Dermis microvascular lymphatic vessel endothelial cell (primary cell): ENCODE data around the gene HIVEP2. TPM values are rescaled to one million over a fixed set of nuclear protein-coding genes. Genes with fewer than 3 reads are reported as not detected.

Experiments used
- DNase-seq, 2 donors: peaks; one replicate each; pipeline versions ENCODE4 v3.0.0 to v3.0.0-alpha.2; 2010; ENCODE audit warnings: low read depth in 2 of 2
- total RNA-seq: library from RNA; depleted of rRNA; stranded (reverse); fragments of >200 nt; gene quantifications from 2 replicates; pipeline ENCODE4 v1.2.1, GENCODE V29; 2014

The HIVEP2 gene
- total RNA-seq, 1 donor from 2014 or later, result 5.5 TPM

DNA sequence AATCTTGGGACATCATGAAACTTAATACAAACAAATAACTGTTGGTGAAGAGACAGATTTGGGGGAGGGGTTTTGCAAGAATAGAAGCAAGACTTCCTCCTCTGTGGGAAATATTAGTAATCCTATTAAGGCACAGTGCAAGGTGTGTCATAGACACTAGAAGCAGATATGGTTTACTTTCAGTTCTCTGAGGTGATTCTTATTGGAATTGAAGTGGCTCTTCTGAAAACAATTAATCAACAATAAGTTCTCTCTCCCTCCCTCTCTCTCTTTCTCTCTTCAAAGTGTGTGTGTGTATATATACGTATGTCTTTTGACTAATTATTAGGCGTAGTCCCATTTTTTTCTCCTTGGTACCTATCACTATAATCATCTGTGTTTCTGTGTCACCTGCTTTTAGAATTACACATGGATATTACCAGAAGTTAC lies 99.8 kb downstream of the HIVEP2 start:
- DNase-seq, result peak in 1 of 2 donors; percentile 50

- DNase-seq, result no peak
Observed at GRCh38 chr6:142844065-142844755, 100.8 kb downstream of the HIVEP2 start.

DNA sequence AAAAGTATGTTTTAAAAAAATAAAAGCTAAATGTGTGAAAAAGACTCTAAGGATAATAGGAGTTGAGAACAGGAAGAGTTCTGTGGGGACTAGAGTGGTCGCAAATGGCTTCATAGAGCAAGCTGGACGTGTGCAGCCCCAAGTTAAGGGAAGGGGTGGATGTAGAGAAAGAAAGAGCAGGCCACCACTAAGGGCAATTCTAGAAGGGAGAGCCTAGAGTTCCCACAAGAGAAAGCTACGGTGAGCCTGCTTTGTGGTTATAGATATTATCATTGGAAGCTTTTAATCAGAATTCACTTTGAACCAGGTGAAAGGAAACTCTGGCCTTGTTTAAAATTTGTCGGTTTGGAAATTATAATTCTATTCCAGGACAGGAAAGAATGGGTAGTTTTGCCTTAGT lies 101.6 kb downstream of the HIVEP2 start:
- no peak for DNase-seq

DNA sequence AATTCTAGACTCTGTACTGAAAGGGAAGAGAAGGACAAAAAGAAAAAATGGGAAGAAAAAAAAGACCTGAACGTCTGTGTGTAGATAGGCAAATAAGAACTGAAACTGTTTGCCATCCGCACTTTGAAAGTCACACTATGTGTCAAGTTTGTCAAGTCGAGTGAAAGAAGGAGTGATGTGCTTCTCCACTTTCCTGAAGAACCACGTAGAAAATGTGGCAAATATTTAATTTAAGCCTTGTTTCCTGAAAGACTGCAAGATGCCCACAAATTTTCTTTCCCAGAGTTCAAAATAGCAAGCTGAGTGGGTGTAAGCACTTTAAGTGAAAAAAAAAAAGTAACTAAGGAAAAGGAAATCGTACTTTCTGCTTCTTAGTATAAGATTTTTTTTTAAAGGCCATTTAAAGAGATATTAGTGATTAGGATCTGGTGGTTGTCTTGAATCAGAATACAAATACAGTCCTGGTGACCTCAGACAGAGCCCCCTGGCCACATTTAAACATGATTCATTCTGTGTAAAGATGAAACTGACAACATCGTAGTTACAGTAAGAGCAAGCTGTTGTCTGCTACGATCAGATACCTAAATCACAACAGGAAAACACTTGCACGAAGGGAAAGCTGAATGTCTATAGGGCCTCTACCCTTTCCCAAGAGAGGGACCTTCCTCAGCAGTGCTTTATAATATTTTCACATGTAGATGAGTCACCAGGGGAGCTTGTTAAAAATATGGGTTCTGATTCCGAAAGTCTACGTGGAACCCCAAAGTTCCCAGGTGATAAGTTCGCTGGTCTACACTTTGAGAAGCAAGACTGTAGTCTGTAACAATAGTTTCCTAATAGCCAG lies 102.3 kb downstream of the HIVEP2 start:
- peak; percentile 25 to 91 for DNase-seq

DNA sequence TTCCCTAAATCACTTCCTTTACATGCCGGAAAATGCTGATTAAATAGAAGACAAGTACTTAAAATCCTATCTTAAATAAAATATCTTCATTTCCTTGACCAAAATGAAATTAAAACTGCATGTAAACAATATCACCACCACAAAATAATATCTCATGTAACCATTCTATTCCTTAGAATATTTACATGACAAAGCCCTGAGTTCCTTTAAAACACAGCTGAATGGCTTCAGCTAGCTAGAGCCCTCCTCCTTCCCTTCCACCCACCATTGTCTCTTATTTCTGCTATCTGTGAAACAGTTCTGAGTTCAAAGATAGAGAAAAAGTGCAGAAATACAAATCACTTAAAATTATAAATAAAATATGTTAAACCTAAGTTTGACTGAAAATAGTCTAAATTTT lies 103.1 kb downstream of the HIVEP2 start:
- DNase-seq, result no peak

DNA sequence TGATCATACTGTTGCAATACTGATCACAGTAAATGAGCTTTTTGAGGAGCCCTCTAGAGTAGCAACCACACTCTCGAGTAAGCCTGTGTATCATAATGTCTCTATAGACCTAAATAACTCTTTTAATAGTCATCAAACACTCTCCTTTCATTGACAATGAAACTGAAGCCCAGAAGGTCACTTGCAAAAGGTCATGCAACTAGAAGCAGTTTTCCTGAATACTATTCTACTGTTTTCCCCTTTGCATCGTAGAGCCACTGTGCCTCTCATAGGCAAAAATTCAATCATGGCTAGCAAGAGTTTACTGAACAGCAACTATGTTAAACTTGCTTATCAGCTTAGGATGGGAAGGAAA lies 105.3 kb downstream of the HIVEP2 start:
- DNase-seq, result peak in 1 of 2 donors; percentile 40

DNA sequence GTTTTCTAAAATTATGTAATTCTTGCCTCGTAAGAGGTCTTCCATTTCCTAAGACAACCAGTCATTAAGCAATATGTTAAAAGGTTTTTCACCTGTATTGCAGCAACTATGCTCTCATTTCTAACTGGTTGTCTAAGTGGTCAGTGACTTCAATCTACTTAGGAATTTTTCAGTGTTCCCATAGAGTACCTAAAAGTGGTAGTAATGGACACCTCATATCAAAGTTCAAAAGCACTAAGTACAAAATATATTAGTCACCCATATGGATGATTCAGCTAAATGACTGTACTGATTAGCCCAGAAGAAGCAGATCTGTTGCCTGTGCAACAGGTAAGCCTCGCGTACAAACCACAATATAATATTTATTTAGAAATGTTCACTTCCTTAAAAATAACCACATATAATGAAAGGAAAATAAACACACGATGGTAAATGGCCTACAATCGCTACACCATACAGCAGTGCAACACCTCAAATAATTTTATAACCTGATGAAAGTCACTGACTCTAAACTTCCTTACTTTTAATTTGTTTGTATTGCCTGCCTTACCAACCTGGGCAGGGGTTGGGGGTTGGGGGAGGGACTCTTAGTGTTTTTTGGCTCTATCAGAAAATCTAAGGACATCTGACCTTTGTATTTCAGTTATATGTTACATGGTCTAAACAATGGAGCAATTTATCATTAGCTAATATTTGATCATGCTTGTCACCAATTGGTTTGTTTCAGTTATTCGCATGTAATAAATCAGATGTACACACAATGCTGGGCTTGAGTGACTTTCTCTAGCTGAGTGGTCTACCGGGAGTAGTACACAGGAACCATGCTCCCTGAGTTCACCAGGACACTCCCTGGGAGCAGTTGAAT lies 105.9 kb downstream of the HIVEP2 start:
- DNase-seq, result peak in 1 of 2 donors; percentile 43

- no peak for DNase-seq
Observed at GRCh38 chr6:142835787-142836535, 109.0 kb downstream of the HIVEP2 start.

GRCh38 chr6:142834853-142835252 lies 110.1 kb downstream of the HIVEP2 start:
- no peak for DNase-seq

GRCh38 chr6:142833798-142834197 lies 111.2 kb downstream of the HIVEP2 start:
- DNase-seq, result no peak

- DNase-seq, result peak in 1 of 2 donors; percentile 73
Observed at GRCh38 chr6:142833054-142833453, 111.9 kb downstream of the HIVEP2 start.

DNA sequence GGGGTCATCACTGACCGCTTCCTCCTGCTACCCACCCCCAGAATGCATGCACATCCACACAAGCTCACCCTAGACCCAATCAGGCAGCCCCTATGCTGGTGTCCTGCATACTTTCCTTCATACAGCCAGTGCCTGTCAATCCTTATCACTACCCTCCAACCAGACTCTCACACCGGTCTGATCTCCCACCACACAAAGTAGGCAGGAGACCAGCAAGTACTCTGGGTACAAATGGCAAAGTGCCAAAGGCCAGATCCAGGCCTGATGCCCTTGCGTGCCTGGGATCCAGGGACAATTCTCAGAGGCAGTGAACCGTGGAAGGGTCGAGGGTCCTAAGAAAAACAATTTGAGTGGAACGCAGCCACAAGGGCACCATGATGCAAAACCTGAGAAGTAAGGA lies 114.2 kb downstream of the HIVEP2 start:
- DNase-seq, result no peak

- no peak for DNase-seq
Observed at GRCh38 chr6:142830116-142830710, 114.8 kb downstream of the HIVEP2 start.

GRCh38 chr6:142829556-142829955 lies 115.4 kb downstream of the HIVEP2 start:
- DNase-seq, result no peak

DNA sequence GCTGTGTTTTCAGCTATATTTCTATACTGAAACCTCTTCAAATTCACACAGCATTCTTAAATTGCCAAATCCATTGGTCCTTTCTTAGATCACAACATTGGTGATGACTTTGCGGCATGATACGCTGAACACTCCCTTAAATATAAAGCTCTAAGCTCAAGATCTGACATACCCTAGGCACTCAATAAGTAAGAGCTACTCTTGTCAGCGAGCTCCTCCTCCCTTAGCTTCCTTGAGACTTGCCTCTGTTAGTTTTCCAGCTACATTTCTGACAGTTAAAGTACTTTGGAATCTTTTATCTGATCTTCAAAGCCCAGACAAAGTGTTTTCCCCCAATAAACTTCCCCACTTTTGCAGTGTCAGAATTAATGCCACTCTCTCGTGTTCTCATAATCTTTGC lies 117.0 kb downstream of the HIVEP2 start:
- DNase-seq, result no peak

DNA sequence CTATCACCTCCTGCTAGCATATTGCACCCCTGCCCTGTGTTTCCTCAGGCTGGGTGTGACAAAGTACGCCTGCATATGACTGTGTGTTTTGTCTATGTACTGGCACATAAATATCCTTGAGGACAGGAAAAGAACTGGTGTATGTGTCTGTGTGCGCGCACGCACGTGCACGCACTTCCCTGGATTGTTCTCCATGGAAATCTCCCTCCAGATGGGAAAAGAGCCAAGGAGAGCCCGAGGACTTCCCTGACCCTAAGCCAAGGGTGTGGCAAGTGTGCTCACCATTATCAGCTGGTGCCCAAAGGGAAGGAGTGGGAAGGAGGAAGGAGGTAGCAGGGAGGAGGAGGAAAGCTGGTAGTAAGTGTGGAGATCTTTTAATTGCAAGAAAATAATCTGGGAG lies 117.6 kb downstream of the HIVEP2 start:
- peak; percentile 48 to 96 for DNase-seq

- no peak for DNase-seq
Observed at GRCh38 chr6:142825760-142826159, 119.2 kb downstream of the HIVEP2 start.

- no peak for DNase-seq
Observed at GRCh38 chr6:142824426-142824825, 120.5 kb downstream of the HIVEP2 start.

DNA sequence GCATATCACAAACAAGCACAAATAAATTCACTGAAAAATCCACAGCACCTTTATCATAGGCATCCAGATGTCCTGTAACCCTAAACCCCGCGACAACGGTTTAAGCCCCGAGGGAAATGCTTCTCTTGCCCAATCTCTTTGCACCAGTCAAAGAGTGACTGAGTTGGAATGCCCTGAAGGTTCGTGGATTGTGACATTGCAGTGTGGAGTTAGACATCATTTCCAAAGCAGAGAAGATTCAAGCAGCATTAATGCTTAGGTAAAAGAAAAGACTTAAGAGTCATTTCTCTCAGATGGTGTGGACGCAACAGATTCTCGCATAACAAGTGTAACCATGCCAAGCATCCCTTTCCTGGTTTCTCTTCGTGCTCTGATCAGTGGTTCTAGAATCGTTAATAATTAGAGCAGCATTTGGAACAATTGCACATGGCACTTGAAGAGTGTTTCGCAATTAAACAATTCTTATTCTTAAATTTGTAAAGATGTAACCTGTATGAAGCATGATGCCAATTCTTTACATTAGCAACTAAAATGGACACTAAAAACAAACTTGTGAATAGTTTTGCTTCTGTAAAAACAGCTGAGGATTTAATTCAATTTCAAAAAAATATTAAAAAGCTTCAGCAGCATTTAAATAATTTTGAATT lies 121.6 kb downstream of the HIVEP2 start:
- no peak for DNase-seq

DNA sequence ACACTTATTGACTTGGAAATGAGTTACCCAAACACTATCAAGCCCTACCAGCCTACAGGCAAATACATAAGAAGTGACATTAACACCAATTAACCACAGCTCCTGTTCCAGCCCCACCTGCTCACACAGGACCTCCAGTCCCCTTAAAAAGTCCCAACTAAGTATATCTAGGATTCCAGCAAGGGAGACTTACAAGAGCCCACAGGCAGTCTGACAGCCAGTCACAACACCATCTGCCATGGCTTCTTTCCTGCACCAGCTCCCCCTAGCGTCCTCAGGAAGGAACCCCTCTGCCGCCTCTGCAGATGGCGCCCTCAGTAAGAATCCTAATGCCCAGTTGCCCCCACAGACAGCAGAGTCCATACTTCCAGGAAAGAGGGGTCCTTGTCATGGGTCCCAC lies 122.1 kb downstream of the HIVEP2 start:
- DNase-seq, result no peak
